Measurements from ENCODE around the gene PLCB1.

PLCB1 gene

GRCh38 chr20:8524101-8525016, 392.3 kb downstream of the PLCB1 start:
- Histone ChIP-seq H3K4me2 (ENCODE audit: low read depth, low read length, poor library complexity, severe bottlenecking) (no peak overlapping the region), H4K20me1 (ENCODE audit: insufficient read depth, low read length, poor library complexity, severe bottlenecking) (no peaks in the 10 kb centered on the region), H3K9me3 (ENCODE audit: insufficient read depth, low read depth, low read length) (no peaks in the 10 kb centered on the region), H3K9ac (ENCODE audit: low read depth, low read length, poor library complexity, severe bottlenecking) (no peak overlapping the region), H3K9me2 (replicated peaks; ENCODE audit: low read depth, low read length) (no peaks in the 10 kb centered on the region), H3K4me3 (ENCODE audit: low read length, poor library complexity, severe bottlenecking) (no peak overlapping the region), H3F3A (ENCODE audit: low read depth) (no peaks in the 10 kb centered on the region), H3K27me3 (ENCODE audit: insufficient read depth, low read length, poor library complexity, severe bottlenecking) (no peaks in the 10 kb centered on the region), H2AFZ (ENCODE audit: low read length) (no peak overlapping the region), H3K36me3 (ENCODE audit: insufficient read depth, low read length) (no peaks in the 10 kb centered on the region), H3K4me1 (ENCODE audit: insufficient read depth, low read length, poor library complexity, severe bottlenecking) (peaks cover 18% of the 10 kb centered on the region), H3K79me2 (ENCODE audit: insufficient read depth, low read length) (no peaks in the 10 kb centered on the region)
- no peak for TF ChIP-seq EZH2phosphoT487 (IDR thresholded peaks at IDR 0.05; ENCODE audit: borderline replicate concordance)
- TF ChIP-seq, protein P1, sequence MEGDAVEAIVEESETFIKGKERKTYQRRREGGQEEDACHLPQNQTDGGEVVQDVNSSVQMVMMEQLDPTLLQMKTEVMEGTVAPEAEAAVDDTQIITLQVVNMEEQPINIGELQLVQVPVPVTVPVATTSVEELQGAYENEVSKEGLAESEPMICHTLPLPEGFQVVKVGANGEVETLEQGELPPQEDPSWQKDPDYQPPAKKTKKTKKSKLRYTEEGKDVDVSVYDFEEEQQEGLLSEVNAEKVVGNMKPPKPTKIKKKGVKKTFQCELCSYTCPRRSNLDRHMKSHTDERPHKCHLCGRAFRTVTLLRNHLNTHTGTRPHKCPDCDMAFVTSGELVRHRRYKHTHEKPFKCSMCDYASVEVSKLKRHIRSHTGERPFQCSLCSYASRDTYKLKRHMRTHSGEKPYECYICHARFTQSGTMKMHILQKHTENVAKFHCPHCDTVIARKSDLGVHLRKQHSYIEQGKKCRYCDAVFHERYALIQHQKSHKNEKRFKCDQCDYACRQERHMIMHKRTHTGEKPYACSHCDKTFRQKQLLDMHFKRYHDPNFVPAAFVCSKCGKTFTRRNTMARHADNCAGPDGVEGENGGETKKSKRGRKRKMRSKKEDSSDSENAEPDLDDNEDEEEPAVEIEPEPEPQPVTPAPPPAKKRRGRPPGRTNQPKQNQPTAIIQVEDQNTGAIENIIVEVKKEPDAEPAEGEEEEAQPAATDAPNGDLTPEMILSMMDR (conservative IDR thresholded peaks at IDR 0.05; ENCODE audit: low read length), result no peak

DNA sequence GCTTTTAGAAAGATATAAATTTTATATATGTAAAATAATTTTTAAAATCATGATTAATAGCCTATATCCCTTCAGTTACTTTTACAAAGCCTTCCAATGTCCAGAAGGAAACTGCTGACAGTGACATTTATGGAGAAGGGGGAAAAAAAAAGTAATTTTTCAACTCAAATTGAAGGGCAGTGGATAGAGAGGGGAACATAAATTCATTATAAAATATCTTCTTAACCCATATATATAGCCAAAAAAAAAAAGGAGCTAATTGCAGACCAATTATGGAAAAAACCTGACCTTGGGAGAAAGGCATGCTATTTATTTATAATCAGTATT, 392.9 kb downstream of the PLCB1 start:
- TF ChIP-seq EZH2phosphoT487 (IDR thresholded peaks at IDR 0.05; ENCODE audit: borderline replicate concordance), result no peak
- TF ChIP-seq, protein P1 (conservative IDR thresholded peaks at IDR 0.05; ENCODE audit: low read length), result no peak
- no peak overlapping the region for H3K4me3 ChIP-seq (ENCODE audit: low read length, poor library complexity, severe bottlenecking)
- H4K20me1 ChIP-seq (ENCODE audit: insufficient read depth, low read length, poor library complexity, severe bottlenecking), result no peaks in the 10 kb centered on the region
- no peaks in the 10 kb centered on the region for H3K9me3 ChIP-seq (ENCODE audit: insufficient read depth, low read depth, low read length)
- no peaks in the 10 kb centered on the region for H3K79me2 ChIP-seq (ENCODE audit: insufficient read depth, low read length)
- H3K36me3 ChIP-seq (ENCODE audit: insufficient read depth, low read length), result no peaks in the 10 kb centered on the region
- H3K9ac ChIP-seq (ENCODE audit: low read depth, low read length, poor library complexity, severe bottlenecking), result no peak overlapping the region
- peaks cover 23% of the 10 kb centered on the region for H3K4me1 ChIP-seq (ENCODE audit: insufficient read depth, low read length, poor library complexity, severe bottlenecking)
- no peaks in the 10 kb centered on the region for H3K9me2 ChIP-seq (replicated peaks; ENCODE audit: low read depth, low read length)
- no peak overlapping the region for H3K4me2 ChIP-seq (ENCODE audit: low read depth, low read length, poor library complexity, severe bottlenecking)
- no peaks in the 10 kb centered on the region for H3K27me3 ChIP-seq (ENCODE audit: insufficient read depth, low read length, poor library complexity, severe bottlenecking)
- H2AFZ ChIP-seq (ENCODE audit: low read length), result no peak overlapping the region
- no peaks in the 10 kb centered on the region for H3F3A ChIP-seq (ENCODE audit: low read depth)

GRCh38 chr20:8526610-8527009, 394.5 kb downstream of the PLCB1 start:
- Histone ChIP-seq H3K4me2 (ENCODE audit: low read depth, low read length, poor library complexity, severe bottlenecking) (no peak overlapping the region), H3K79me2 (ENCODE audit: insufficient read depth, low read length) (no peaks in the 10 kb centered on the region), H3K9ac (ENCODE audit: low read depth, low read length, poor library complexity, severe bottlenecking) (no peak overlapping the region), H3K9me3 (ENCODE audit: insufficient read depth, low read depth, low read length) (no peaks in the 10 kb centered on the region), H2AFZ (ENCODE audit: low read length) (no peak overlapping the region), H3K4me1 (ENCODE audit: insufficient read depth, low read length, poor library complexity, severe bottlenecking) (peaks cover 24% of the 10 kb centered on the region), H3K4me3 (ENCODE audit: low read length, poor library complexity, severe bottlenecking) (no peak overlapping the region), H3K36me3 (ENCODE audit: insufficient read depth, low read length) (no peaks in the 10 kb centered on the region), H3K9me2 (replicated peaks; ENCODE audit: low read depth, low read length) (no peaks in the 10 kb centered on the region), H3K27me3 (ENCODE audit: insufficient read depth, low read length, poor library complexity, severe bottlenecking) (no peaks in the 10 kb centered on the region), H3F3A (ENCODE audit: low read depth) (no peaks in the 10 kb centered on the region), H4K20me1 (ENCODE audit: insufficient read depth, low read length, poor library complexity, severe bottlenecking) (no peaks in the 10 kb centered on the region)
- TF ChIP-seq, protein P1 (conservative IDR thresholded peaks at IDR 0.05; ENCODE audit: low read length), result no peak
- TF ChIP-seq EZH2phosphoT487 (IDR thresholded peaks at IDR 0.05; ENCODE audit: borderline replicate concordance), result no peak
